HepG2 (cell line): ENCODE results near the gene WDR47.

Source experiments
- BRCA1 ChIP-seq: sonication (generic); formaldehyde crosslinking; IDR thresholded peaks from 2 replicates; pipeline ENCODE4 v1.4.0; 2020; ENCODE audit warnings: missing genetic modification reagents
- HCFC1 ChIP-seq: fragments of 150-350 bp; IDR thresholded peaks from 2 replicates; pipeline ENCODE4 v1.6.1; 2014; ENCODE audit warnings: low read depth, low read length
- HMG20A ChIP-seq: IDR thresholded peaks from 2 replicates; pipeline ENCODE4 v1.6.1; 2016; ENCODE audit warnings: borderline replicate concordance
- JUND ChIP-seq: sonication (generic); formaldehyde crosslinking; IDR thresholded peaks from 2 replicates; pipeline ENCODE4 v1.8.0; 2022; ENCODE audit warnings: mild to moderate bottlenecking, missing genetic modification reagents
- KLF13 ChIP-seq: sonication (generic); formaldehyde crosslinking; IDR thresholded peaks from 2 replicates; pipeline ENCODE4 v1.4.0; 2020; ENCODE audit warnings: mild to moderate bottlenecking, missing genetic modification reagents
- MEIS2 ChIP-seq: sonication (generic); formaldehyde crosslinking; IDR thresholded peaks from 2 replicates; pipeline ENCODE4 v1.9.0; 2021; ENCODE audit warnings: mild to moderate bottlenecking, missing genetic modification reagents
- NFIC ChIP-seq: IDR thresholded peaks from 2 replicates; pipeline ENCODE4 v1.6.1; 2012; ENCODE audit warnings: mild to moderate bottlenecking, low read length, inconsistent platforms
- TF ChIP-seq, protein P1 (sequence below): sonication (generic); formaldehyde crosslinking; IDR thresholded peaks from 2 replicates; pipeline ENCODE4 v1.5.0; 2020; ENCODE audit warnings: mild to moderate bottlenecking, missing genetic modification reagents

DNA sequence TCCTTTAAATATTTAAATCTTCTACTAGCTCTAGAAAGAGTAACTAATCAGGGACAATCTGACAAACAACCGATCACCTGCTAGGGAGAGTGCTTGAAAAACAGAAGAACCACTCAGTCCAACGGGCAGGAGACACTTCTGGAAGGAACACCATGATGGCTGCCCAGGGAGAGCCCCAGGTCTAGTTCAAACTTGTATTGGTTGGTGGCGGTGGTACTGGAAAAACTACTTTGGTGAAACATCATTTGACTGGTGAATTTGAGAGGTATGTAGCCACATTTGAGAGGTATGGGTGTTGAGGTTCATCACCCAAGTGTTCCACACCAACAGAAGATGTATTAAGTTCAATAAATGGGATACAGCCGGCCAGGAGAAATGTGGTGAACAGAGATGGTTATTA lies 4.8 kb upstream of the WDR47 start:
- TF ChIP-seq BRCA1 (CRISPR knock-in tag): no peak
- no peak for TF ChIP-seq HMG20A (CRISPR knock-in tag)
- no peak for TF ChIP-seq NFIC
- no peak for TF ChIP-seq JUND (CRISPR knock-in tag)
- TF ChIP-seq MEIS2 (CRISPR knock-in tag): no peak
- TF ChIP-seq HCFC1: no peak
- no peak for TF ChIP-seq KLF13 (CRISPR knock-in tag)
- TF ChIP-seq, protein P1, sequence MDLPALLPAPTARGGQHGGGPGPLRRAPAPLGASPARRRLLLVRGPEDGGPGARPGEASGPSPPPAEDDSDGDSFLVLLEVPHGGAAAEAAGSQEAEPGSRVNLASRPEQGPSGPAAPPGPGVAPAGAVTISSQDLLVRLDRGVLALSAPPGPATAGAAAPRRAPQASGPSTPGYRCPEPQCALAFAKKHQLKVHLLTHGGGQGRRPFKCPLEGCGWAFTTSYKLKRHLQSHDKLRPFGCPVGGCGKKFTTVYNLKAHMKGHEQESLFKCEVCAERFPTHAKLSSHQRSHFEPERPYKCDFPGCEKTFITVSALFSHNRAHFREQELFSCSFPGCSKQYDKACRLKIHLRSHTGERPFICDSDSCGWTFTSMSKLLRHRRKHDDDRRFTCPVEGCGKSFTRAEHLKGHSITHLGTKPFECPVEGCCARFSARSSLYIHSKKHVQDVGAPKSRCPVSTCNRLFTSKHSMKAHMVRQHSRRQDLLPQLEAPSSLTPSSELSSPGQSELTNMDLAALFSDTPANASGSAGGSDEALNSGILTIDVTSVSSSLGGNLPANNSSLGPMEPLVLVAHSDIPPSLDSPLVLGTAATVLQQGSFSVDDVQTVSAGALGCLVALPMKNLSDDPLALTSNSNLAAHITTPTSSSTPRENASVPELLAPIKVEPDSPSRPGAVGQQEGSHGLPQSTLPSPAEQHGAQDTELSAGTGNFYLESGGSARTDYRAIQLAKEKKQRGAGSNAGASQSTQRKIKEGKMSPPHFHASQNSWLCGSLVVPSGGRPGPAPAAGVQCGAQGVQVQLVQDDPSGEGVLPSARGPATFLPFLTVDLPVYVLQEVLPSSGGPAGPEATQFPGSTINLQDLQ (CRISPR knock-in tag): no peak
